ENCODE measurements around the gene FOXP3.

DNA sequence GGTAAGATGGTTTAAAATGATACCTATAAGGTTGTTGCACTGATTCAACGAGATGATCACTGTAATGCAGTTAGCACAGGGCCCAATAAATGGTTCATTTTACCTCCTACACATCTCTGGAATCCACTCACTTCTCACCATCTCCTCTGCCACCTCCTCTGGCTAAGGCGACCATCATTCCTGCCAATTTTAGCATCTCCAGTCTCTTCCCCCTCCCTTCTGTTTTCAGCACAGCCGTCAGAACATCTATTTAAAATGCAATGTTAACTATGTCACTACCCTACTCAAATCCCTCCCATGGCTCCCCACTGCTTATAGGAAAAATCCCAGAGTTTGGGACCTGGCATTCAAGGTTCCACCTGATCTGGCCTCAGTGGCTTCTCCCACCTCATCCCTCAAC is 61.0 kb downstream of the FOXP3 start:
- no peak for TF ChIP-seq POLR2A (IDR thresholded peaks at IDR 0.05)
- TF ChIP-seq CTCF (IDR thresholded peaks at IDR 0.05) = no peak

All from Peyer's patch (tissue), 4 donors.